Endodermal cell (in vitro differentiated cells): ENCODE measurements around the gene IAPP. TPM values are rescaled to one million over a fixed set of nuclear protein-coding genes. Genes with fewer than 3 reads are reported as not detected.

Experiments
- DNase-seq: peaks from one replicate; pipeline ENCODE4 v3.0.0-alpha.2; 2017
- H3K27ac ChIP-seq: 2 replicates; pipeline ENCODE4 v1.5.1; 2013; ENCODE audit warnings: mild to moderate bottlenecking, low read depth, low read length, moderate library complexity
- H3K27me3 ChIP-seq: 2 replicates; pipeline ENCODE4 v1.6.1; 2013; ENCODE audit warnings: mild to moderate bottlenecking, low read length, moderate library complexity; ENCODE audit not compliant: insufficient read depth, control insufficient read depth, poor library complexity, severe bottlenecking
- H3K36me3 ChIP-seq: 2 replicates; pipeline ENCODE4 v1.7.0; 2013; ENCODE audit warnings: mild to moderate bottlenecking, low read length, moderate library complexity; ENCODE audit not compliant: control insufficient read depth, insufficient read depth
- H3K4me1 ChIP-seq: one replicate; pipeline ENCODE4 v1.7.0; 2013; ENCODE audit warnings: low read length; ENCODE audit not compliant: control insufficient read depth, insufficient read depth
- H3K4me3 ChIP-seq: 2 replicates; pipeline ENCODE4 v1.5.1; 2013; ENCODE audit warnings: mild to moderate bottlenecking, low read length, moderate library complexity
- H3K9ac ChIP-seq: 2 replicates; pipeline ENCODE4 v1.6.1; 2013; ENCODE audit warnings: mild to moderate bottlenecking, low read length, moderate library complexity; ENCODE audit not compliant: poor library complexity, severe bottlenecking; ENCODE audit errors: extremely low read depth
- H3K9me3 ChIP-seq: 2 replicates; pipeline ENCODE4 v1.6.1; 2013; ENCODE audit warnings: mild to moderate bottlenecking, low read length, moderate library complexity; ENCODE audit not compliant: control insufficient read depth
- H3K27ac Mint-ChIP-seq: 2 replicates; pipeline ENCODE4 v1.8.0; 2020; ENCODE audit warnings: mixed read lengths
- H3K27me3 Mint-ChIP-seq: 2 replicates; pipeline ENCODE4 v1.8.0; 2021; ENCODE audit warnings: mild to moderate bottlenecking, mixed read lengths; ENCODE audit not compliant: insufficient read depth
- H3K36me3 Mint-ChIP-seq: 2 replicates; pipeline ENCODE4 v1.8.0; 2020; ENCODE audit warnings: low read depth, mixed read lengths
- H3K4me1 Mint-ChIP-seq: 2 replicates; pipeline ENCODE4 v1.8.0; 2020; ENCODE audit warnings: mixed read lengths
- H3K4me3 Mint-ChIP-seq: 2 replicates; pipeline ENCODE4 v1.8.0; 2020; ENCODE audit warnings: mild to moderate bottlenecking, moderate library complexity, mixed read lengths
- H3K9me3 Mint-ChIP-seq: 2 replicates; pipeline ENCODE4 v1.8.0; 2020; ENCODE audit warnings: mild to moderate bottlenecking, mixed read lengths
- CTCF ChIP-seq: fragments of 200-600 bp; sonication (generic); conservative IDR thresholded peaks from 2 replicates; pipeline ENCODE4 v1.5.0; 2021; ENCODE audit warnings: antibody characterized with exemption, mild to moderate bottlenecking
- WGBS, 2 experiments: methylation state at CpG; one replicate each; pipeline versions ENCODE4 v1.1.5 to v1.1.7; 2013; ENCODE audit warnings: missing lambda C conversion rate in 2 of 2, mixed read lengths in 1 of 2; ENCODE audit not compliant: insufficient coverage in 1 of 2, insufficient read length in 1 of 2; 5-methylcytosine and 5-hydroxymethylcytosine counted together
- long read RNA-seq, 4 experiments: library from polyadenylated mRNA in 2 of 4; library from RNA in 1 of 4; library from capped mRNA in 1 of 4; stranded (forward) in 3 of 4; unstranded in 1 of 4; transcript quantifications; one replicate each; pipeline ENCODE4 v2.0.0, GENCODE V29; 2020 to 2021; ENCODE audit warnings: inconsistent platforms in 1 of 4
- polyA plus RNA-seq, 2 experiments: library from polyadenylated mRNA; stranded (reverse); fragments of 50-300 nt; gene quantifications; one replicate each; pipeline ENCODE4 v1.2.3, GENCODE V29; 2013
- total RNA-seq, 2 donors: library from RNA; stranded (reverse); fragmentation: NEBNext Ultra II Directional in 1 of 2; extraction: Animal tissue kit (Norgen Biotek cat#: 25700) in 1 of 2; gene quantifications; 2 replicates in 1 of 2; 3 replicates in 1 of 2; pipeline ENCODE4 v1.2.1, GENCODE V29; 2021

Gene IAPP
- not detected for total RNA-seq
- polyA plus RNA-seq (2013, experiment 1 of 2) = not detected
- polyA plus RNA-seq (2013, experiment 2 of 2) = not detected
- long read RNA-seq, experiment 1 = 0 reads
- long read RNA-seq, experiment 2 = 0 reads
- long read RNA-seq, experiment 3 = 0 reads
- long read RNA-seq, experiment 4 = 0 reads

- peaks cover 7% of the 10 kb centered on the region for H3K36me3 Mint-ChIP-seq
- H3K9me3 Mint-ChIP-seq = peaks cover 11% of the 10 kb centered on the region
- peaks cover 82% of the 10 kb centered on the region for H3K27me3 Mint-ChIP-seq
- H3K4me1 Mint-ChIP-seq = peaks cover 22% of the 10 kb centered on the region
- no peak for DNase-seq
- peaks cover 14% of the 10 kb centered on the region for H3K9me3 ChIP-seq
- H3K27me3 ChIP-seq = peaks cover 78% of the 10 kb centered on the region
- H3K4me3 Mint-ChIP-seq = no peak within 1 kb of the TSS
- WGBS, 2 experiments = 97 to 100% methylated on average over 1 to 2 of the region's 2 CpGs
- no peak within 1 kb of the TSS for H3K9ac ChIP-seq
- H3K4me3 ChIP-seq = no peak within 1 kb of the TSS
- H3K27ac ChIP-seq = no peak within 1 kb of the TSS
- no peak for TF ChIP-seq CTCF
- H3K27ac Mint-ChIP-seq = no peak within 1 kb of the TSS
- H3K4me1 ChIP-seq = no peaks in the 10 kb centered on the region
- H3K36me3 ChIP-seq = no peaks in the 10 kb centered on the region
Measured at GRCh38 chr12:21372602-21373001, at the start of gene IAPP. TSS of gene IAPP (plus strand) at chr12:21372902. CDS start at chr12:21373352, 450 bp downstream.

GRCh38 chr12:21323736-21324135 is 49.0 kb upstream of the IAPP start:
- Histone ChIP-seq H3K27ac (no peak overlapping the region), H3K9ac (no peak overlapping the region), H3K27me3 (no peaks in the 10 kb centered on the region), H3K4me3 (no peak overlapping the region), H3K9me3 (peaks cover 46% of the 10 kb centered on the region), H3K4me1 (no peaks in the 10 kb centered on the region), H3K36me3 (no peaks in the 10 kb centered on the region)
- H3K9me3 Mint-ChIP-seq = peaks cover 47% of the 10 kb centered on the region
- WGBS, 2 experiments = 73 to 83% methylated on average over 1 to 2 of the region's 2 CpGs
- H3K4me3 Mint-ChIP-seq = no peak overlapping the region
- no peaks in the 10 kb centered on the region for H3K27me3 Mint-ChIP-seq
- H3K4me1 Mint-ChIP-seq = peaks cover 2% of the 10 kb centered on the region
- peaks cover 42% of the 10 kb centered on the region for H3K36me3 Mint-ChIP-seq
- no peak for DNase-seq
- H3K27ac Mint-ChIP-seq = peak overlapping the region; percentile 29
- no peak for TF ChIP-seq CTCF

GRCh38 chr12:21324551-21324950 is 48.2 kb upstream of the IAPP start:
- 40% methylated on average over 1 of the region's 1 CpG; no CpG with 5 or more reads in 1 of the 2 experiments for WGBS, 2 experiments
- no peak overlapping the region for H3K4me3 Mint-ChIP-seq
- H3K4me1 Mint-ChIP-seq = peaks cover 2% of the 10 kb centered on the region
- TF ChIP-seq CTCF = no peak
- Histone ChIP-seq H3K9ac (no peak overlapping the region), H3K4me3 (no peak overlapping the region), H3K9me3 (peaks cover 54% of the 10 kb centered on the region), H3K36me3 (no peaks in the 10 kb centered on the region), H3K4me1 (no peaks in the 10 kb centered on the region), H3K27me3 (no peaks in the 10 kb centered on the region), H3K27ac (no peak overlapping the region)
- no peaks in the 10 kb centered on the region for H3K27me3 Mint-ChIP-seq
- H3K27ac Mint-ChIP-seq = peak overlapping the region; percentile 76
- H3K36me3 Mint-ChIP-seq = peaks cover 42% of the 10 kb centered on the region
- peaks cover 55% of the 10 kb centered on the region for H3K9me3 Mint-ChIP-seq
- DNase-seq = no peak
